H1 (cell line): Measurements from ENCODE around the gene IQCH. TPM values are rescaled to one million over a fixed set of nuclear protein-coding genes. Genes with fewer than 3 reads are reported as not detected.

Experiments used
- CTCF ChIA-PET: fragments of 300-600 bp; sonication (Branson Sonifier 250); formaldehyde crosslinking; loops from one replicate; lab custom pipeline; 2021; ENCODE audit not compliant: partially characterized antibody; lab: Charles Lee
- POLR2A ChIA-PET: fragments of 300-600 bp; sonication (Branson Sonifier 250); formaldehyde crosslinking; loops from one replicate; lab custom pipeline; 2021; ENCODE audit warnings: inconsistent platforms; ENCODE audit not compliant: partially characterized antibody; lab: Charles Lee
- DNase-seq, 2 experiments: peaks; one replicate each; pipeline versions ENCODE4 v3.0.0 to v3.0.0-alpha.2; 2010 to 2022; ENCODE audit warnings: low spot score in 2 of 2, low read depth in 1 of 2, mixed read lengths in 1 of 2
- FAIRE-seq: peaks from 2 replicates; lab custom pipeline; 2011; peaks lifted over from hg19 to GRCh38; lab: Jason Lieb, UNC
- H2AFZ ChIP-seq: 2 replicates; pipeline ENCODE4 v1.8.1; 2012; ENCODE audit warnings: low read length, inconsistent platforms
- H2AK5ac ChIP-seq: 2 replicates; pipeline ENCODE4 v1.6.1; 2013; ENCODE audit warnings: low read depth, low read length
- H2BK120ac ChIP-seq: replicated peaks from 2 replicates; pipeline ENCODE3; 2013; ENCODE audit warnings: low read depth, low read length, inconsistent platforms
- H2BK12ac ChIP-seq: 2 replicates; pipeline ENCODE4 v1.6.1; 2013; ENCODE audit warnings: low read depth, low read length
- H2BK15ac ChIP-seq: 2 replicates; pipeline ENCODE4 v1.6.1; 2013; ENCODE audit warnings: low read length
- H2BK20ac ChIP-seq: 2 replicates; pipeline ENCODE4 v1.6.1; 2013; ENCODE audit warnings: low read length
- H2BK5ac ChIP-seq: 2 replicates; pipeline ENCODE4 v1.6.1; 2013; ENCODE audit warnings: low read depth, low read length
- H3K14ac ChIP-seq: 2 replicates; pipeline ENCODE4 v1.6.1; 2013; ENCODE audit warnings: inconsistent platforms; ENCODE audit not compliant: insufficient read length
- H3K18ac ChIP-seq: 2 replicates; pipeline ENCODE4 v1.6.1; 2013; ENCODE audit warnings: low read length; ENCODE audit errors: extremely low read depth
- H3K23ac ChIP-seq: 2 replicates; pipeline ENCODE4 v1.6.1; 2013; ENCODE audit warnings: inconsistent platforms; ENCODE audit not compliant: insufficient read length
- H3K23me2 ChIP-seq: 2 replicates; pipeline ENCODE4 v1.6.1; 2013; ENCODE audit warnings: low read depth, low read length
- H3K27ac ChIP-seq: 2 replicates; pipeline ENCODE4 v1.6.1; 2011; ENCODE audit warnings: low read depth, low read length, inconsistent platforms
- H3K27me3 ChIP-seq, 4 experiments: replicated peaks in 1 of 4; 1 replicate in 1 of 4; 2 replicates in 3 of 4; pipeline versions ENCODE4 v1.6.1 to v1.8.1; 2011 to 2013; ENCODE audit warnings: low read length in 3 of 4, mild to moderate bottlenecking in 3 of 4, inconsistent platforms in 2 of 4, mixed read lengths in 2 of 4, moderate library complexity in 1 of 4; ENCODE audit not compliant: control insufficient read depth in 3 of 4, insufficient read depth in 3 of 4; ENCODE audit errors: extremely low read depth in 1 of 4
- H3K36me3 ChIP-seq, 4 experiments: 2 replicates each; pipeline versions ENCODE4 v1.6.1 to v1.8.1; 2011 to 2013; ENCODE audit warnings: mild to moderate bottlenecking in 4 of 4, low read length in 3 of 4, moderate library complexity in 2 of 4, control low read depth in 1 of 4, inconsistent platforms in 1 of 4; ENCODE audit not compliant: insufficient read depth in 4 of 4, control insufficient read depth in 2 of 4
- H3K4ac ChIP-seq: replicated peaks from 2 replicates; pipeline ENCODE3; 2013; ENCODE audit warnings: low read length, low read depth, mixed read lengths, inconsistent platforms; ENCODE audit not compliant: insufficient read length
- H3K4me1 ChIP-seq, 4 experiments: replicated peaks in 1 of 4; 1 replicate in 1 of 4; 2 replicates in 3 of 4; pipeline versions ENCODE4 v1.6.1 to v1.8.1; 2011 to 2013; ENCODE audit warnings: low read length in 3 of 4, inconsistent platforms in 2 of 4, mixed read lengths in 1 of 4; ENCODE audit not compliant: insufficient read depth in 4 of 4, control insufficient read depth in 3 of 4
- H3K4me2 ChIP-seq, 2 experiments: 2 replicates each; pipeline versions ENCODE4 v1.6.1 to v1.8.1; 2011 to 2013; ENCODE audit warnings: low read depth in 2 of 2, low read length in 2 of 2, control low read depth in 1 of 2, inconsistent platforms in 1 of 2, mild to moderate bottlenecking in 1 of 2; ENCODE audit not compliant: insufficient read depth in 1 of 2
- H3K4me3 ChIP-seq, 4 experiments: fragments of 200-600, 300-600 bp in 1 of 4; sonication (generic), shearing (Covaris generic), sonication (Bioruptor Twin) in 1 of 4; 2 replicates each; pipeline versions ENCODE4 v1.5.1 to v1.8.1; 2011 to 2016; ENCODE audit warnings: low read length in 4 of 4, low read depth in 3 of 4, control low read depth in 2 of 4, inconsistent platforms in 2 of 4, mild to moderate bottlenecking in 2 of 4, mixed read lengths in 1 of 4, moderate library complexity in 1 of 4; ENCODE audit not compliant: insufficient read depth in 2 of 4; ENCODE audit errors: extremely low read depth in 1 of 4
- H3K56ac ChIP-seq: replicated peaks from 2 replicates; pipeline ENCODE3; 2013; ENCODE audit warnings: low read depth, mild to moderate bottlenecking, mixed read lengths, low read length, inconsistent platforms; ENCODE audit not compliant: insufficient read length
- H3K79me1 ChIP-seq: 2 replicates; pipeline ENCODE4 v1.6.1; 2013; ENCODE audit warnings: low read depth, low read length, control low read depth
- H3K79me2 ChIP-seq, 2 experiments: 2 replicates each; pipeline versions ENCODE4 v1.6.1 to v1.8.1; 2012 to 2013; ENCODE audit warnings: low read length in 2 of 2, mild to moderate bottlenecking in 2 of 2, inconsistent platforms in 1 of 2; ENCODE audit not compliant: insufficient read depth in 2 of 2, control insufficient read depth in 1 of 2
- H3K9ac ChIP-seq, 4 experiments: replicated peaks in 1 of 4; 1 replicate in 1 of 4; 2 replicates in 3 of 4; pipeline versions ENCODE4 v1.6.1 to v1.8.1; 2011 to 2013; ENCODE audit warnings: low read depth in 3 of 4, low read length in 3 of 4, control low read depth in 2 of 4, mild to moderate bottlenecking in 2 of 4, moderate library complexity in 2 of 4, inconsistent platforms in 1 of 4; ENCODE audit errors: extremely low read depth in 1 of 4
- H3K9me3 ChIP-seq, 2 experiments: 2 replicates each; pipeline versions ENCODE4 v1.6.1 to v1.8.1; 2012 to 2013; ENCODE audit warnings: mild to moderate bottlenecking in 2 of 2, moderate library complexity in 2 of 2, control low read depth in 1 of 2, inconsistent platforms in 1 of 2, low read depth in 1 of 2, low read length in 1 of 2, mixed read lengths in 1 of 2; ENCODE audit not compliant: insufficient read depth in 2 of 2
- H4K20me1 ChIP-seq, 2 experiments: replicated peaks in 1 of 2; 2 replicates each; pipeline versions ENCODE3 to v1.8.1; 2011 to 2013; ENCODE audit warnings: inconsistent platforms in 2 of 2, low read length in 2 of 2, mild to moderate bottlenecking in 1 of 2; ENCODE audit not compliant: insufficient read depth in 2 of 2, control insufficient read depth in 1 of 2
- H4K5ac ChIP-seq: 2 replicates; pipeline ENCODE4 v1.6.1; 2013; ENCODE audit warnings: low read length, low read depth, mixed read lengths, inconsistent platforms; ENCODE audit not compliant: insufficient read length
- H4K8ac ChIP-seq: 2 replicates; pipeline ENCODE4 v1.8.0; 2013; ENCODE audit warnings: mild to moderate bottlenecking, moderate library complexity, low read length, inconsistent platforms; ENCODE audit not compliant: insufficient read depth; ENCODE audit errors: extremely low read depth
- H4K91ac ChIP-seq: replicated peaks from 2 replicates; pipeline ENCODE3; 2013; ENCODE audit warnings: low read length, mixed read lengths, inconsistent platforms; ENCODE audit not compliant: insufficient read length
- BRCA1 ChIP-seq: IDR thresholded peaks from 2 replicates; pipeline ENCODE4 v1.6.1; 2012; ENCODE audit warnings: low read depth, low read length, improper control_type of control experiment
- CBX8 ChIP-seq: fragments of 300-800, 300-1000 bp; sonication (generic); IDR thresholded peaks from 2 replicates; pipeline ENCODE4 v1.7.1; 2016; ENCODE audit warnings: low read depth, low read length, borderline replicate concordance
- CTBP2 ChIP-seq: IDR thresholded peaks from 2 replicates; pipeline ENCODE4 v1.7.0; 2011; ENCODE audit warnings: borderline replicate concordance, mild to moderate bottlenecking, moderate library complexity, mixed read lengths, low read length; ENCODE audit not compliant: insufficient read depth, insufficient read length
- EZH2 ChIP-seq: fragments of 200-600 bp; sonication (generic); IDR thresholded peaks from 2 replicates; pipeline ENCODE4 v1.7.1; 2012; ENCODE audit warnings: low read depth, mild to moderate bottlenecking, moderate library complexity, low read length, inconsistent platforms; ENCODE audit not compliant: severe bottlenecking
- JUN ChIP-seq: IDR thresholded peaks from 2 replicates; pipeline ENCODE4 v1.6.1; 2011; ENCODE audit warnings: low read depth, mild to moderate bottlenecking, improper control_type of control experiment, low read length
- NANOG ChIP-seq: IDR thresholded peaks from 2 replicates; pipeline ENCODE4 v1.6.1; 2011; ENCODE audit warnings: low read length, low read depth, mild to moderate bottlenecking, inconsistent platforms; ENCODE audit not compliant: insufficient read depth, poor library complexity, severe bottlenecking
- RBBP5 ChIP-seq: IDR thresholded peaks from 2 replicates; pipeline ENCODE4 v1.7.1; 2012; ENCODE audit warnings: low read depth, mild to moderate bottlenecking, inconsistent platforms, low read length, moderate library complexity, borderline replicate concordance
- SIN3A ChIP-seq, 2 experiments: IDR thresholded peaks in 1 of 2; conservative IDR thresholded peaks in 1 of 2; 2 replicates each; pipeline ENCODE4 v1.6.1; 2011 to 2012; ENCODE audit warnings: low read length in 2 of 2, improper control_type of control experiment in 1 of 2, low read depth in 1 of 2, mild to moderate bottlenecking in 1 of 2
- SIRT6 ChIP-seq: IDR thresholded peaks from one replicate; pipeline ENCODE4 v1.7.1; 2012; ENCODE audit warnings: low read length, inconsistent platforms
- SUZ12 ChIP-seq: fragments of 200-600 bp; sonication (generic); IDR thresholded peaks from 2 replicates; pipeline ENCODE4 v1.6.1; 2012; ENCODE audit warnings: mild to moderate bottlenecking, inconsistent platforms, low read length, moderate library complexity, mixed read lengths
- TAF1 ChIP-seq: IDR thresholded peaks from 2 replicates; pipeline ENCODE4 v1.6.1; 2011; ENCODE audit warnings: mild to moderate bottlenecking, low read depth, low read length
- TBP ChIP-seq: IDR thresholded peaks from 2 replicates; pipeline ENCODE4 v1.6.1; 2011; ENCODE audit warnings: low read depth, low read length, improper control_type of control experiment
- ZNF274 ChIP-seq: IDR thresholded peaks from 2 replicates; pipeline ENCODE4 v1.7.0; 2012; ENCODE audit warnings: low read length, borderline replicate concordance; ENCODE audit errors: extremely low read depth
- WGBS, 2 experiments: shearing (Covaris generic) in 1 of 2; methylation state at CpG; one replicate each; pipeline versions ENCODE4 v1.1.6 to v1.1.7; 2013 to 2015; ENCODE audit warnings: low lambda C conversion rate in 2 of 2, mixed read lengths in 2 of 2, inconsistent platforms in 1 of 2, low coverage in 1 of 2, missing lambda C conversion rate in 1 of 2; ENCODE audit not compliant: insufficient replicate concordance in 2 of 2, insufficient coverage in 1 of 2, insufficient read length in 1 of 2; ENCODE audit errors: extremely low coverage in 1 of 2, missing lambda C conversion rate in 1 of 2; 5-methylcytosine and 5-hydroxymethylcytosine counted together
- polyA plus RNA-seq, 7 experiments: library from polyadenylated mRNA; depleted of rRNA in 3 of 7; stranded (reverse) in 5 of 7; unstranded in 2 of 7; fragments of >200 nt in 5 of 7; fragments of 200-250 nt in 2 of 7; gene quantifications; 1 replicate in 5 of 7; 2 replicates in 1 of 7; 4 replicates in 1 of 7; pipeline versions ENCODE4 v1.2.1 to v1.2.3, GENCODE V29; 2011 to 2013; ENCODE audit warnings: missing spikeins in 2 of 7, mixed read lengths in 2 of 7
- total RNA-seq: library from RNA; stranded (reverse); fragmentation: NEBNext Ultra II Directional; extraction: Animal tissue kit (Norgen Biotek cat#: 25700); gene quantifications from 2 replicates; pipeline ENCODE4 v1.2.1, GENCODE V29; 2021

Gene IQCH
- total and polyA plus RNA-seq, 2 of the 8 experiments (the other 6 are each of a cell fraction or from before 2014, with no cell fraction given) = 0.60 to 1.9 TPM

DNA sequence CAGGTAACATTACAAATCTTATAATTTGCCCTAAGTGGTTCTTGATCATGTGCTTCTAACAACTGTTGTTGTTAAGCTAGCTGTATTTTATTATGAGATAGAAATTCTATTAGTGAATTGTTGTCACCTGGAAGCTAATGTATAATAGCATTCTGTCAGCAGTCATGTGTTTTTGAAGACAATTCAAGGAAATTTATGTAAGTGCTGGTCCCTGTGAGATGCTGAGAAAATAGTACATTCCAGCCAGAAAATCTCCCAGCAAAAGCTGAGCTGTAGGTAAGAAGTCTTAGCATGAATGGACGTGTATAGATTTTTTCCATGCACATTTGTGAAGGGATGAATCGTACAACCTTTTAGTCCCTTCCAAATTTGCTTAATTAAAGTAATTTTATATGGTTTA lies 146.3 kb downstream of the IQCH start:
- no peaks in the 10 kb centered on the region for H3K79me2 ChIP-seq
- no peak overlapping the region for H3K23ac ChIP-seq
- H3K27ac ChIP-seq = no peak overlapping the region
- H3K79me1 ChIP-seq = no peaks in the 10 kb centered on the region
- H4K8ac ChIP-seq = no peak overlapping the region
- H3K4me2 ChIP-seq = no peak overlapping the region
- H3K27me3 ChIP-seq = no peaks in the 10 kb centered on the region
- H3K36me3 ChIP-seq = no peaks in the 10 kb centered on the region
- no peak overlapping the region for H3K4me3 ChIP-seq
- no peak overlapping the region for H4K5ac ChIP-seq
- H2BK12ac ChIP-seq = no peak overlapping the region
- CTCF ChIA-PET = interaction anchor here (0.8 to 1.8 kb wide), 2 partner anchors 27 to 32 kb away, joined by 3 to 4 read pairs; no protein-coding TSS in a partner anchor
- H3K56ac ChIP-seq = no peak overlapping the region
- H4K91ac ChIP-seq = no peak overlapping the region
- no peak overlapping the region for H2BK120ac ChIP-seq
- no peak overlapping the region for H3K14ac ChIP-seq
- 89% methylated on average over 2 of the region's 2 CpGs; no CpG with 5 or more reads in 1 of the 2 experiments for WGBS, 2 experiments
- H2BK15ac ChIP-seq = no peak overlapping the region
- TF ChIP-seq SIRT6 (no peak), JUN (no peak), ZNF274 (no peak), RBBP5 (no peak), CBX8 (no peak), BRCA1 (no peak), NANOG (no peak), TBP (no peak), EZH2 (no peak), CTBP2 (no peak), SUZ12 (no peak), SIN3A (conservative IDR thresholded peaks at IDR 0.05 in 1 of 2, IDR thresholded peaks at IDR 0.05 in 1 of 2; ENCODE audit: low read depth in 1 of 2, low read length in 2 of 2) (no peak), TAF1 (no peak)
- no peak overlapping the region for H2BK20ac ChIP-seq
- peaks cover 0 to 2% (median 0%) of the 10 kb centered on the region in 4 experiments; a peak in 1 of 7 replicates for H3K4me1 ChIP-seq
- POLR2A ChIA-PET = no interaction called here
- H2BK5ac ChIP-seq = no peak overlapping the region
- H3K9me3 ChIP-seq = no peaks in the 10 kb centered on the region
- no peak overlapping the region for H2AFZ ChIP-seq
- H3K23me2 ChIP-seq = no peaks in the 10 kb centered on the region
- no peak for FAIRE-seq
- H3K18ac ChIP-seq = no peak overlapping the region
- no peak overlapping the region for H3K4ac ChIP-seq
- no peak overlapping the region for H2AK5ac ChIP-seq
- no peak for DNase-seq
- no peaks in the 10 kb centered on the region for H4K20me1 ChIP-seq
- H3K9ac ChIP-seq = no peak overlapping the region
